OCI-LY3 (cell line): ENCODE data around the gene METTL3.

Experiments
- H2AFZ ChIP-seq: fragments of 200-600, 300-600 bp; shearing (Covaris generic); 2 replicates; pipeline ENCODE4 v1.6.0; 2014; ENCODE audit warnings: antibody characterized with exemption, low read depth, low read length
- H3K27ac ChIP-seq: fragments of 200-600, 300-600 bp; sonication (generic); 2 replicates; pipeline ENCODE4 v1.5.1; 2014; ENCODE audit warnings: mild to moderate bottlenecking, low read length, moderate library complexity, mixed read lengths
- H3K27me3 ChIP-seq: fragments of 200-600, 300-600 bp; sonication (generic); 2 replicates; pipeline ENCODE4 v1.6.1; 2014; ENCODE audit warnings: low read depth, low read length, mixed read lengths
- H3K36me3 ChIP-seq: fragments of 200-600, 300-600 bp; sonication (generic); replicated peaks from 2 replicates; pipeline ENCODE3; 2014; ENCODE audit warnings: low read depth, low read length, mixed read lengths
- H3K4me1 ChIP-seq: fragments of 300-600, 200-600 bp; sonication (generic); 2 replicates; pipeline ENCODE4 v1.6.1; 2014; ENCODE audit warnings: low read length, mixed read lengths
- H3K4me2 ChIP-seq: fragments of 200-600, 300-600 bp; sonication (generic); 2 replicates; pipeline ENCODE4 v1.6.1; 2014; ENCODE audit warnings: low read length, mixed read lengths
- H3K4me3 ChIP-seq: fragments of 300-600, 200-600 bp; sonication (generic); 2 replicates; pipeline ENCODE4 v1.5.1; 2014; ENCODE audit warnings: antibody characterized with exemption, mild to moderate bottlenecking, low read length, moderate library complexity
- H3K79me2 ChIP-seq: fragments of 300-600, 200-600 bp; shearing (Covaris generic); 2 replicates; pipeline ENCODE4 v1.6.1; 2014; ENCODE audit warnings: mild to moderate bottlenecking, low read length, mixed read lengths
- H3K9ac ChIP-seq: fragments of 300-600, 200-600 bp; shearing (Covaris generic); 2 replicates; pipeline ENCODE4 v1.6.0; 2014; ENCODE audit warnings: mild to moderate bottlenecking, low read length, moderate library complexity
- H3K9me3 ChIP-seq: fragments of 200-600, 300-600 bp; shearing (Covaris generic); 2 replicates; pipeline ENCODE4 v1.6.1; 2014; ENCODE audit warnings: low read length, mixed read lengths; ENCODE audit not compliant: insufficient read depth
- H4K20me1 ChIP-seq: fragments of 200-600, 300-600 bp; sonication (generic); 2 replicates; pipeline ENCODE4 v1.6.1; 2016; ENCODE audit warnings: low read length, mixed read lengths; ENCODE audit not compliant: insufficient read depth
- CTCF ChIP-seq: fragments of 200-600, 300-600 bp; sonication (generic); IDR thresholded peaks from 2 replicates; pipeline ENCODE4 v1.5.1; 2014; ENCODE audit warnings: antibody characterized with exemption, low read length, low read depth
- EZH2phosphoT487 ChIP-seq: fragments of 200-600 bp; shearing (Covaris generic); IDR thresholded peaks from 2 replicates; pipeline ENCODE4 v1.6.1; 2018; ENCODE audit warnings: antibody characterized with exemption, mixed run types, low read depth

METTL3 gene

DNA sequence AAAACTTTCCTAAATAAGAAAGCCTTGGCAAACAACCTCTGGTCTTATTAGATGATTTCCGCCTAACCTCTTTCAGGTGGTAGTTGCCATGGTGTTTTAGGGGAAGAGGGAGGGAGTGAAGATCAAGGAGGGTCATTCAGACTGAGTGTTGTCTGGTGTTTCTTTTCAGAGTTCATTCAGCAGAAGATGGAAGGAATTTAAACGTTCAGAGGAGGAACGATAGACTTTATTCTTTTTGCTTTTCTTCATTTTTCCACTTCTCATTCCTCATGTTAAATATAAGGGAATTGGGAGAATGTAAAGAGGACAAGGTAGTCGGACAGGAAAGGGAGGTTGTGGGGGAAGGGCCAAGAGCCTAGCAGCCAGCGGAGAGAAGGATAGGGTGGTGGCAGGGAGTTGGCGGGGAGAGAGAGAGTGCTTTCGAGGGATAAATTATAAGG lies 32.4 kb upstream of the METTL3 start:
- H2AFZ ChIP-seq = no peak overlapping the region
- H3K9ac ChIP-seq = no peak overlapping the region
- TF ChIP-seq EZH2phosphoT487 (no peak), CTCF (no peak)
- H3K4me3 ChIP-seq = no peak overlapping the region
- H3K4me1 ChIP-seq = no peaks in the 10 kb centered on the region
- no peaks in the 10 kb centered on the region for H3K36me3 ChIP-seq
- no peaks in the 10 kb centered on the region for H4K20me1 ChIP-seq
- no peaks in the 10 kb centered on the region for H3K9me3 ChIP-seq
- H3K27ac ChIP-seq = no peak overlapping the region
- peaks cover 12% of the 10 kb centered on the region for H3K27me3 ChIP-seq
- no peak overlapping the region for H3K4me2 ChIP-seq
- H3K79me2 ChIP-seq = no peaks in the 10 kb centered on the region

DNA sequence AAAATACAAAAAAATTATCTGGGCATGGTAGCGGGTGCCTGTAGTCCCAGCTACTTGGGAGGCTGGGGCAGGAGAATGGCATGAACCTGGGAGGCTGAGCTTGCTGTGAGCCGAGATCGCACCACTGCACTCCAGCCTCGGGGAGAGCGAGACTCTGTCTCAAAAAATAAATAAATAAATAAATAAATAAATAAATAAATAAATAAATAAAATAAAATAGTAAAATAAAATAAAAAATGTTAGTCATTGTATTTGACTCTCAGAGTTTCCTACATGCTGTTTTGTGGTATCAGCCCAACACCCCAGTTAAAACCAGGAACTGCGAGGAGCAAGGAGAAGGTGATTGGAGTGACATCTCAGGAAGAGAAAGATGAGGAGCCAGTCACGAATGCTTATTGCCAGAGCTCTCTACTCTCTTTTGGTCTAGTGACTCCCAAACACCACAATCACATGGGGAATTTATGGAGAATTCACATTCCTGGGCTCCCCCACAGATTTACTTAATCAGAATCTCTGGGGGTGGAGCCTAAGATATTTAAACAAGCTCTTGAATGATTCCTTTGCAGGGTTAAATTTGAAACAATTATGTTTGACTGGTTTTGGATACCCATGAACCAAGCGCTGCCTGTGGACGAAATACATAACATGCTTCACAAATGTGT lies 30.4 kb upstream of the METTL3 start:
- H3K9ac ChIP-seq = no peak overlapping the region
- no peaks in the 10 kb centered on the region for H3K79me2 ChIP-seq
- no peaks in the 10 kb centered on the region for H3K9me3 ChIP-seq
- 0 out of 2 replicates have a peak overlapping the region, but pooled peaks have one; percentile 6 for H2AFZ ChIP-seq
- H3K36me3 ChIP-seq = no peaks in the 10 kb centered on the region
- H3K27ac ChIP-seq = no peak overlapping the region
- H4K20me1 ChIP-seq = no peaks in the 10 kb centered on the region
- H3K4me2 ChIP-seq = no peak overlapping the region
- no peak overlapping the region for H3K4me3 ChIP-seq
- TF ChIP-seq EZH2phosphoT487 = no peak
- no peaks in the 10 kb centered on the region for H3K4me1 ChIP-seq
- H3K27me3 ChIP-seq = peaks cover 22% of the 10 kb centered on the region

- Histone ChIP-seq H3K4me3 (no peak overlapping the region), H3K36me3 (no peaks in the 10 kb centered on the region), H3K4me1 (no peaks in the 10 kb centered on the region), H3K9ac (no peak overlapping the region), H3K27ac (no peak overlapping the region), H2AFZ (no peak overlapping the region), H3K9me3 (no peaks in the 10 kb centered on the region), H3K79me2 (no peaks in the 10 kb centered on the region), H3K27me3 (peaks cover 36% of the 10 kb centered on the region), H3K4me2 (no peak overlapping the region), H4K20me1 (no peaks in the 10 kb centered on the region)
- no peak for TF ChIP-seq EZH2phosphoT487
- TF ChIP-seq CTCF = no peak
These were observed 28.2 kb upstream of the METTL3 start for GRCh38 chr14:21539189-21539940.

- no peak overlapping the region for H2AFZ ChIP-seq
- H3K79me2 ChIP-seq = no peaks in the 10 kb centered on the region
- no peak overlapping the region for H3K4me2 ChIP-seq
- H3K27me3 ChIP-seq = peaks cover 51% of the 10 kb centered on the region
- no peaks in the 10 kb centered on the region for H3K9me3 ChIP-seq
- H3K4me1 ChIP-seq = no peaks in the 10 kb centered on the region
- TF ChIP-seq EZH2phosphoT487 (no peak), CTCF (no peak)
- no peak overlapping the region for H3K27ac ChIP-seq
- no peak overlapping the region for H3K4me3 ChIP-seq
- no peaks in the 10 kb centered on the region for H3K36me3 ChIP-seq
- no peaks in the 10 kb centered on the region for H4K20me1 ChIP-seq
- no peak overlapping the region for H3K9ac ChIP-seq
These were observed 25.9 kb upstream of the METTL3 start for GRCh38 chr14:21537090-21537424.
